HG02759 (cell line): Measurements from ENCODE around the gene WSCD2.
"Not testable (repeated sequence)": the region's sequence is repeated elsewhere in the genome, so short reads cannot be mapped to it uniquely, and the experiment has no call there.

Experiments used
- ATAC-seq: cut with Tn5 transposase; IDR thresholded peaks from one replicate; pipeline ENCODE4 v1.9.1; 2021; ENCODE audit warnings: mild to moderate bottlenecking, moderate library complexity; ENCODE audit not compliant: unreplicated experiment

Gene WSCD2

DNA sequence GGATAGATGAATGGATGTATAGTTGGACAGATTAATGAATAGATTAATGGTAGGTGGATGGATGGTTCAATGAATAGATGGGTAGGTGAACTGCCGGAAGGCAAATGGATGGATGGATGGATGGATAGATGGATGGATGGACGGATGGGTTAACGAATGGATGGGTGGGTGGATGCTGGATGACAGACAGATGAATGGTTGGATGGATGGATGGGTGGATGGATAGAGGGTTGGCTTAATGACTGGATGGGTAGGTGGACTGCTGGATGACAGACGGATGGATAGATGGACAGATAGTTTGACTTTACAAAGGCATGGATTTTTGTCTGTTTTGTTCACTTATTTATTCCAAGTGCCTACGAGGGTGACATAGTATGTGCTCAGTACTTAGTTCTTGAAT is 64.4 kb downstream of the WSCD2 start:
- no peak for ATAC-seq

DNA sequence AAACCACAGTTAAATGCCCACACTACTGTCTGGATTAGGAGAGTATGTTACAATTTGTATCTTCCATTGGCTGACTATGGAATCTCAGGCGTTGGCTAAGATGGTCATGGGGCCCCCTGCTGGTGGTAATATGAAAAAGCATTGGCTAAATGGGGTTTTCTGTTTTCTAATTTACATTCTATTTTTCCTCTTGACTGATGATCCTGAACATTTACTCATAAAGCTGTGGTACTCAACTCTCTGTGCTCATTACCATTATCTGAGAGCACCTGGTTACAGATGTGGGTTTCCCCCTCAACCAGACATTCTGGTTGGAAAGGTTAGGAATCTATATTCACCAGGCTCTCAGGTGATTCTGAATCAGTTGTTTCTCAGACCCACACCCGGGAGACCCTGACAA is 64.8 kb downstream of the WSCD2 start:
- no peak for ATAC-seq

DNA sequence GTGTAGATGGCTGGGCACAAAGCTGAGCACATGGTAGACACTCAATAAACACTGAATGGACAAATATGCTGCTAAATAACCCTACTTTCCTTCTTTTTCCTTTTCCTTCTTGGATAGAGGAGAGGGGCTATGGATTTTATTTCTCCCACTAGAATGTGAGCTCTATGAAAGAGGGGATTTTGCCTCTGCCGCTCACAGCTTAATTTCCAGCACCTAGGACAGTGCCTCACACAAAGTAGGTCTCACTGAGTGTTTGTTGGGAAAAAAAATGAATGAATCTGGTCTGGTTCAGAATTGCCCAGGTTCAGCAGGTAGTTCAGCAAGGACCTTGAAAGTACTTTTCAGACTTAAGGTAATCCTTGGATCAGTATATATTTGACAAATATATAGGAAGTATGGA is 65.5 kb downstream of the WSCD2 start:
- ATAC-seq = no peak

DNA sequence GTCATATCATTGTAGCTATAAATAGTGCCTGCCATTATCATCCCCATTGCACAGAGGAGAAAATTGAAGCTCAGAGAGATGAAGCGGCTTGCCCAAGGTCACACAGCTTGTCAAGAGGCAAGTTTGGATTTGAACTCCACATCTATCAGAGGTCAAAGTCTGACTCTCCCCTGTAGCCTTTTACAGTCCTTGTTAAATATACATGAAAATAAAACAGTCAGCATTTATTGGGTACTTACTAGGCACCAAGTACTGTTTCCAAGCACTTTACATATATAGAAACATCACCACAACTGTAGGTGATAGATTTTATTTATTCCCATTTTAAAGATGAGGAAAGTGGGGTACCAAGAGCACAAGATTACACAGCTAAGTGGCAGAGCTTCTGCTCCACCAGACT is 67.2 kb downstream of the WSCD2 start:
- ATAC-seq = no peak

DNA sequence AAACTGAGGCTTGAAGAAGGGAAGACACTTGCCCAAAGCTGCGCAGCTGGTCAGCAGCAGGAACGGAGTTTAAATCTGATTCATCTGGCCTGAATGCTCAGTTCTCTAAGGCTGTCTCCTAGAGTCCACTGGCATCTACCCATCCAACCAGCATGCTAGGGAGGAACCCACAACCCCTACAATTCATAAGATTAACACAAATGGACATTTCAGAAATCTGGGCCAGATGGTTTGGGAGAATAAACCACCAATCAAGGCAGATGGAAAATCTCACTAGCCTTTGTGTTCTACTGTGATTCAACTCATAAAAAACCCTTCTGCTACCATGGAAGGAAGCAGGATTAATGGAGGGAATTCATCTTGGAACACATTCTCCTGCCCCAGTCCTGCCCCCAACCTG is 67.8 kb downstream of the WSCD2 start:
- no peak for ATAC-seq

DNA sequence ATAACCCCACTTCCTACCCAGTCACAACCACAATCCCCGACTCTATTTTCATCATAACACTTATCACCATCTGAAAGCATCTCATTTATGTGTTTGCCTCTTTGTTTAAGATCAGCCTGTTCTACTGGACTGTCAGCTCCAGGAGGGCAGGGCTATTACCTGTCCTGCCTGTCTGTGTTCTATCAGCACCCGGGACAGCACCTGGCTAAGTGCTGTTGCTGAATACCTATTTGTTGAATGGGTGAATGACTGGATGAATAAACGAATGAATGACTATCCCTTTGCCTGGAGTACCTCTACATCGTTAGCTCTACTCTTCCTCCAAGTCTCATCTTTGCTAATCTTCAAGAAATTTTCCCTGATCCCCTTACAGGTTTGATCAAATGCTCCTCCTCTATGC is 69.0 kb downstream of the WSCD2 start:
- ATAC-seq = no peak

DNA sequence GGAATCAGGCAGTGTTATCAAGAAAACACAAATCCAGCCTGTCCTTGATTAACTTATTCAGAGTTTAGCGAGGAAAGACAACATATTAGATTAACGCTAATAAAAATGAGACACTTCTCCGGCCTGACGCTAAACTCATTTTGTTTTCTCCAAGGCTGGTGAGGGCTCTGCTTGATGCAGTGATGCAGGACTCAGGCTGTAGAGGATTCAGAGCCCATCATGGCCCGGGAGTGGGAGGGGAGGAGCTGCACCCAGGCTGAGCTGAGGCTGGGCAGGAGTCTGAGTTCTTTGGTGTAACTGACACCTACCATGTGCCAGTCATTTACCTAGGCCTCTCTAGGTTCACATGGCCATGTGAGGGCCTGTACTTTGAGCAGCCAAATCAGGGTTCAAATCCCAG is 70.0 kb downstream of the WSCD2 start:
- ATAC-seq = no peak

DNA sequence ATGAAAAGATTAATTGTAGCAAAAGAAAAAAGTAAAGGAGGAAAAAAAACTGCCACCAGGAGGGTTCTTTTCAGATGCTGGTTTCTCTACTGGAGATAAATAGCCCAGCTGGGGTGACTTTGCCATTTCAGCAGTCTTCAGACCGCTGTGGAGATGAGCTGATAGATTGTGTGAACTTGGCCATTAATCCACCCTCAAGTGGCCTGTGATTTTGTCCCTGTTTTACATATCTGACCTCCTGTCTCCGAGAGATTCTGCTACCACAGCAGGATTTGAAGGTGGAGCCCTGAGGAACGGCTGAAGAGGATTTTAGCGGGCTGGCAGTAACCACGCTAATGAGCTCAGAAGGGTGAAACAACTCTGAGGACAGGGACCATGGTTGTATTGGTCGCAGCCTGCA is 72.7 kb downstream of the WSCD2 start:
- ATAC-seq = no peak

DNA sequence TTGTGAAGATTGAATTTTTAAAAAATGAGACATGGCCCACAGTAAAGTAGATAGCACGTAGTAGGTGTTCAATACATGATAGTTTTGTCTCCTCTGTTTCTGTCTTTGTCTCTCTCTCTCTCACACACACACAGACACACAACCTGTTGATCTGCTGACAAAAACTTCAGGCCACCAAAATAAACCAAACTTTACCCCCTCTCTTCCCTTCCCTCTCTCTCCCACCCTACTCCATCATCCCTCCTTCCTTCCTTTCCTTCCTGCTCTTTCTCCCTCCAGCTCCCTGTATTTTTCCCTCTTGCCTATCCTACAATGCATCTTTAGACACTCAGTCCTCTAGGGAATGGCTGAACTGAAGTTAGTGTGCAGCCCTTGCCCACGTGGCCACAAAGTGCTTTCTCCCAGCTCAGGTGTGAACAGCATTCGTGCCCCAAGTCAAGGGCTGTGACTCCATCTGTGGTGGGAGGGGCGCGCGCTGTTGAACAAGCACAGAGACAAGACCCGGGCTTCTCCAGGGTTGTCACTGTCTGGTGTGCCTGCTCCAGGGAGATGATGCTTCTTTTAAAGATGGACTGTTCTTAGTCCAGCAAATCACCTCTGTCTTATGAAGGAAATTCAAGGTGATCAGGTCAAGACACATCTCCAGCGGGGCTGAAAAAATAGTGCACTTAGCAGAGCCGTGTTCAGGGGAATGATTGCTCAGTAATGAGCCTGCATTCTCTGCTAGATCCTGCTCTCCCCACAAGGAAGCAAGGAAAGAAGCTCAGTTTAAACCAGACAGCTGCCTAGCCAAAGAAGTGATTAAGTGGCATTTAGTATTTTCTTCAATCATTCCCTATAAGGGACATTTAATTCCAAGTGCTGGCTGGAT is 75.3 kb downstream of the WSCD2 start:
- ATAC-seq = no peak

DNA sequence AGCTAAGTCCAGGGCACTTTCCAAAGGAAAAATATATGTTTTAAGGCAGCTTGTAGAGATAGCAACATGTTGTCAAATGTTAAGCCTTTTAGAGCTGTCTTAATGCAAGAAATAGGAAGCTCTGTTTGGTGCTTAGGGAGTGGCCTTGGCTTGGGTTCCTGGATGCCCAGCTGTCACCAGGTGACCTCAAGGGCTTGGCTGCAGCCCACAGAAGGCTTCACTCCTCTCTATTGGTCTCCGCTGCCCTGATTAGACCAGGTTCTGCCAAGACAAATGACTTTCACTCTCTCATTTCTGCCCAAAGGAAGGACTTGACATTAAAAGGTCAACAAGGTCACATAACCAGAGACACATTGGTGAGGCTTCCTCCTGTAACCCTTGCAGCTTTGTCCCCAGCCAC is 76.8 kb downstream of the WSCD2 start:
- no peak for ATAC-seq

DNA sequence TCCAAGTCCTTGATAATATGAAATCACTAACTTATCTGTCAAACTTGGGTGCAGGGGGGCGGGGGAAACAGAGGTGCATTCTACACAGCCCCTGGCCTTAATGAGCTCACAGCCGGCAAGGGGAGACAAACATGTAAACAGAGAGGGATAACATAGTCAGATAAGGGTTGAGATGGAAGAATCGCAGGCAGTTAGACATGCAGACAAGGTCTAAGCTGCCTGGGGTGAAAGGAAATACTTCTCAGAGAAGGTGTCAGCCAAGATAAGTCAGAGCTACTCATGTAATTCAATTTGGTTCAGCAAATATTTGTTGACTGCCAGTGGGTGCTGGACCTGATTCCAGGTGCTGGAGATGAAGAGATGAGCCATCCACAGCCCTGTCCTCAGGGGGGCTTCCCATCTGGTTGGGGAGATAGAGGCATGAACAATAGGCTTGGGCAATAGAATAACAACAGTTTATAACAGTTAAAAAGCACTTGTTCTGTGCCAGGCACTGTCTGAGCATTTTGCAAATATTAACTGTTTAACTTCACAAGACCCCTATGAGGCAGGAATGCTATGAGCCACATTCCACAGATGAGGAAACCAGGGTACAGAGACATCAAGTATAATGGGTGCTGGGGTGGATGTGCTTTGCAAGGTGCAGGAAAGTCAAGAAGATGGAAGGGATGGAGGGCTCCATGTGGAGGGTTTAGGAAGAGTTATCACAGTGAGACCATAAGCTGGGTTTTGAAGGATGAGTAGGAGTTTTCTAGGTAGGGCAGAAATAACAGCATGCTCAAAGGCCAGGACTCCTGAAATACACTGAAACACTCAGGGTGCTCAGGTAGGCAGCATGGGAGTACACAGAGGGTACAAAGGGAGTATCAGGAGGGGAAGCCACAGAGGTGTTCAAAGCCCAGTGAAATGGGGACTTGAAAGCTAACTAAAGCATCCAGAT is 79.0 kb downstream of the WSCD2 start:
- no peak for ATAC-seq

DNA sequence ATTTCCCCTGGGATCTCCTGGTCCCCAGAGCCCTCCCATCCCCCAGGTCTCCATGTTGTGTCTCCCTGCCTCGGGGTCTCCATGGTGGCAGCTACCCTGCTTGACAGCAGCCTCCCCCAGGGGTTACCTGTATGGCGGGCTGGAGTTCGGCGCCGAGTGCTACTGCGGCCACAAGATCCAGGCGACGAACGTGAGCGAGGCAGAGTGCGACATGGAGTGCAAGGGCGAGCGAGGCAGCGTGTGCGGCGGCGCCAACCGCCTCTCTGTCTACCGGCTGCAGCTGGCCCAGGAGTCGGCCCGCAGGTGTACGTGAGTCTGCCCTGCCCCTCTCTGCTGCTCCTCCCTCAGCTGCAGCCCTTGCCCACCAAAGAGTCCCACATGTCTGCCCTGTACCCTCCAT is 80.9 kb downstream of the WSCD2 start:
- no peak for ATAC-seq

DNA sequence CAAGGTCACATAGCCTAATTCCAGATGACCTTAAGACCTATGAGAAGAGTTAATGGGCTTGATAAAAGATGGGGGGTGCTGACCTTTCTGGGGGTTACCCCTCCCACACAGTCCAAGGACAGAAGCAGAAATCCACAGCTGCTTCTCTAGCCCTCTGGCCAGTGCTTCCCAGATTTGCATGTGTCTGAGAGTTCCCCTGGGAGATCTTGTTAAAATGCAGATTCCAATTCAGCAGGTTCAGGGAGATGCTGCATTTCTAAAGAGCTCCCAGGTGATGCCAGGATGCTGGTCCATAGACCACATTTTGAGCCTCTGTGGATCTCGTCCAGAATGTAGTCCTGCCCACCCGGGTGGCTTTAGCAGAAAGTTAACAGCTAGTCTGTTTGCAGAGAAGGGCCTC is 82.1 kb downstream of the WSCD2 start:
- ATAC-seq = no peak

DNA sequence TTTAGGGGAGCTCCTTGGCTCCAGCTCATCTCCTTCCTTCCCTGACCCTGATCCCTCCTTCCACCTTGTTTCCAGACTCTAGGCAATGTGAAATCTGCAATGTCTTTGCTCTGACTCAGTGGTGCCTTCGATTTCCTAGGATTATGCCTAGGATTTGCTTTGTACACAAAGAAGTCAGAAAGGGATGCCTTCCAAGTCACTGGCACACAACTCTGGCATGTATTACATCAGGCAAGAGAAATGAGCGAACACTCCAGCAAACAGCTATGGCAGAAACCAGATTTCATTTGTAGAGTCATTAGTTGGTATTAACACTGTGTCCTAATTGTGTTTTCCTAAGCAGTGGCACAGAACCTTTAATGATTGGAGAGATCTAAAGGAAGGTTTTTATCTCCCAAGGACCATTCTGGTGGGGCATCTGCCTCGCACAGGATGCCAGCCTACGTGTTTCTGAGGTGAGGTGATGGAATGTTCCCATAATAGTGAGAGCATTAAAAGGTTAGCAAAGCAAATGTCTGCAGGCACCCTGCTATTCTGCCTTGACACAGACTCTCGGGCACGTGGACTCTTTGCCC is 84.9 kb downstream of the WSCD2 start:
- no peak for ATAC-seq

DNA sequence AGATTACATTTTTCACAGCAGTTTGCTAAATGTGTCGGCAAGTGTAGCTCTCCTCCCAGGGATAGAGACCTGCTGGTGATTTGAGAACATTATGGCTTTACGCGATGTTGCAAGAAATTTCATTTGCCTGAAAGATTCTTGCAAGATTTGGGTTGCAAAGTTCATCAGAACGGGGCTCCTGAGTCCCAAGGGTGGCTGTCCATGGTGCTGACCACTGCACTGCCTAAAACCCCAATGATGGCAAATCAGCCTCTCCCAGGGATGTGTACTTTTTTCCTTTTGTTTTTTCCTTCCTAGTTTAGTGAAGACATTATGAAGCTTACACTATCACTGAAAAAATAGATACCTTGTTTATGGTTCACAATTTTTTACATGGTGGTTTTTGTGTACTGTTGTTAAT is 85.4 kb downstream of the WSCD2 start:
- ATAC-seq = no peak

DNA sequence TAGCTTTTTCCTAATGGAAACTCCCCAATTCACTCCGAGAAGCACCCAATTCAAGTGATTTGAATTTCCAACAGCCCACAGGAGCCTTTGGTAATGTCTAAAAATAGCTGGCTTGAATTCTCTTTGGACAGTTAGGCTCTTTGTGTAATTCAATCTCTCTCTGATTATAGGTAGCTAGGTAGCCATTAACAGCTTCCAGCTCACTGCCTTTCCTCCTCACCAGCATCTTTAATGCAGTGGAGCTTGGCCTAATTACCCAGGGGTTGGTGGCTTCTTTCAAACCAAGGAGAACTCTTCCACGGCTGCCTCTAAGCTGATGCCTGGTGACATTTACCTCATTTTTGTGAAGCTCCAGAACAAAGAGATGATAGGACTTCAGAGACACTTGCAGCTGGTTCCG is 86.4 kb downstream of the WSCD2 start:
- no peak for ATAC-seq

DNA sequence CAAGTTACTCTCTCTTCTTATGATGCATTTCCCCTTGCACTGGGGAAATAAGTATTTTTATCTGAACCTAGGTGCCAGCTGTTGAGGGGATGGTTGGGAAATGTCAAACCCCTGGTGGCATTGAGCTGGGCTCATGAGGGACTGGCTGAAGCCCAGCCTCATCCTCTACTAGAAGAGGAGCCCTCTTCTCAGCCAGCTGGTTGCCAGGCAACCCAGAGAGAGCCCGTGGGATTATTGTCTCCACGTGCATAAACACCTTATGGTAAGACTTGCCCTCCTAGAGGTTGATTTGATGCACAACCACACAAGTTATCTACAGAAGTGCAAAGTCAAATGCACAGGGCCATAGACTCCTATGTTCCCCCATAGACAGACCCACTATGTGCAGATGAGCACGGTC is 89.8 kb downstream of the WSCD2 start:
- ATAC-seq = no peak

DNA sequence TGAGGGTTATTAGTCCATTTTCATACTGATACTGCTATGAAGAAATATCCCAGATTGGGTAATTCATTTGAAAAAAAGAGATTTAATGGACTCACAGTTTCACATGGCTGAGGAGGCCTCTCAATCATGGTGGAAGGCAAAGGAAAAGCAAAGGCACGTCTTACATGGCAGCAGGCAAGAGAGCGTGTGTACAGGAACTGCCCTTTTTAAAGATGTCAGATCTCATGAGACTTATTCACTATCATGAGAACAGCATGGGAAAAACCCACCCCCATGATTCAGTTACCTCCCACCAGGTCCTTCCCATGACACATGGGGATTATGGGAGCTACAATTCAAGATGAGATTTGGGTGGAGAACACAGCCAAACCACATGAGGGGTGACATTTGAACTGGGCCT is 96.0 kb downstream of the WSCD2 start:
- ATAC-seq = not testable (repeated sequence)

DNA sequence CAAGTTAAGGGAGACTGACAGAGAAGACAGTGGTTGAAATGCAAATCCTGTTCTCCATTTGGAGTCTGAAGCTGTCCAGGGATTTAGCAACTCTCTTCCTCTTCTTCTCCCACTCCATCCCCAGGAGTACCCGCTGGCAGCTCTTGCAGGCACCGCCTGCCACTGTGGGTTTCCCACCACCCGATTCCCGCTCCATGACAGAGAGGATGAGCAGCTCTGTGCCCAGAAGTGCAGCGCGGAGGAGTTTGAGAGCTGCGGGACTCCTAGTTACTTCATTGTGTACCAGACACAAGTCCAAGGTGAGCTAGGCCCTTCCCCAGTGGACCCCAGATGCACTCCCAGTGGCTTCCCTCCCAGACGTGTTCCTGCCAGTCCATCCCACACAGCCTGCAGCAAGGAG is 97.8 kb downstream of the WSCD2 start:
- ATAC-seq = no peak

DNA sequence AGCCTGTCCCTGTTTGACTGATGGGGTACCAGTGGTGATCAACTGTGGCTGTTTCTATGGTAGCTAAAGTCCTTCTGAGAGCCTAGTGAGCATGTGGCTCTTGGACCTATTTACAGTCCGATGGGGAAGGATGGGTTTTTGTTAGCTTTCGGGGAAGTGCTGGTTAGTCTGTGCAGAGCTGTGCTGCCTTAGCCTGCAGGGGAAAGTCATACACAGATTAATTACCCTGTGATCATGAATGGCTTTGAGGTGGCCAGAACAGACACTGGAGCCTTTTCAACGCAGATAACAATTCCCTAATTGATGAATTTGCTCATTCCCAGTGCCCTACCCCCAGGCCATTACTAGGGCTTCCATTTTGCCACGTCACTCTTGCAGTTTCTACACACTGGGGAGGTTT is 99.7 kb downstream of the WSCD2 start:
- ATAC-seq = no peak

DNA sequence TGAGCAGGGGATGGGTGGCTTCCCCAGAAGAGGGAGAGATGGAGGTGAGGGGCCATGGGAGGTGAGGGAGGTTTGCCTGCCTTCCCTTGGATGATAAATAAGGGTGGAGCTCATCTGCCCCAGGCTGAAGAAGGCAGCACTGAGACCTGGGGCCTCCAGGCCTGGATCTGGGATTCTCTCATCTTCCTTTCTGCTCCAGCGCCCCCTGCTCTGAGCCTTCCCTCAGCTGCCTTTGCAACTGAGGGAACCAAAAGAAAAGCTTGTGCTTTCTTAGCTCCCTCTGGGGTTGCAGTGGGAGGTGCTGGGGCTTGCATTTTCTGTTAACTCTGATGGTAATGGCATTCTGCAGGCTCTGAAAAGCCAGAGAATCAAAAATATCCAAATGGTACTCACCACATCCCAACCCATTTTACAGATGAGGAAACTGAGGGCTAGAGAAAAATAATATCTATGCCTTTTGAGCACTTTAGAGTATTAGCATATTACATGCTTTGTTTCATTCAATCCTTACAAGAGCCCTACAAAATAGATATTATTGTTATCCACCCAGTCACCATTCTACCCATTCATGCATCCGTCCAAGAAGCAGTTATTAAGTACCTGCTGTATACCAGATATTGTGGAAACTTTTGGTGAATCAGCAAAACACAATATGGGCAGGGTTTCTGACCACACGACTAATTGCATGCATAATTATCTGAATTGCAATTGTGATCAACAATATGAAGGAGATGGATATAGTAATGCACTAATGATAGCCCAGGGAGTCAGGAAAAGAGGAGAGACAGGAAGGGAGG is 102.2 kb downstream of the WSCD2 start:
- ATAC-seq = no peak
